ENCODE measurements around the gene SPATC1L. TPM values are rescaled to one million over a fixed set of nuclear protein-coding genes. Genes with fewer than 3 reads are reported as not detected.

SPATC1L gene
- total RNA-seq, 1 donor from 2014 or later = 32.8 TPM

GRCh38 chr21:46214478-46215340 lies 30.4 kb upstream of the SPATC1L start:
- DNase-seq (ENCODE audit: low spot score, unreplicated experiment) = no peak
- H3K27me3 Mint-ChIP-seq = no peaks in the 10 kb centered on the region
- H3K36me3 Mint-ChIP-seq (ENCODE audit: insufficient read depth) = peaks cover 3% of the 10 kb centered on the region
- no peak for TF ChIP-seq CTCF (IDR thresholded peaks at IDR 0.05; ENCODE audit: unreplicated experiment)
- H3K9me3 Mint-ChIP-seq (ENCODE audit: low read depth) = no peaks in the 10 kb centered on the region
- H3K4me1 Mint-ChIP-seq (ENCODE audit: low read depth) = no peaks in the 10 kb centered on the region
- no peak overlapping the region for H3K27ac Mint-ChIP-seq
- no peak overlapping the region for H3K4me3 Mint-ChIP-seq (ENCODE audit: low read depth)

- no peaks in the 10 kb centered on the region for H3K4me1 Mint-ChIP-seq (ENCODE audit: low read depth)
- H3K4me3 Mint-ChIP-seq (ENCODE audit: low read depth) = no peak overlapping the region
- DNase-seq (ENCODE audit: low spot score, unreplicated experiment) = no peak
- no peak for TF ChIP-seq CTCF (IDR thresholded peaks at IDR 0.05; ENCODE audit: unreplicated experiment)
- no peaks in the 10 kb centered on the region for H3K9me3 Mint-ChIP-seq (ENCODE audit: low read depth)
- H3K27me3 Mint-ChIP-seq = no peaks in the 10 kb centered on the region
- peak overlapping the region; percentile 31 for H3K27ac Mint-ChIP-seq
- H3K36me3 Mint-ChIP-seq (ENCODE audit: insufficient read depth) = peaks cover 2% of the 10 kb centered on the region
Observed at GRCh38 chr21:46213620-46214286, 29.5 kb upstream of the SPATC1L start.

- DNase-seq (ENCODE audit: low spot score, unreplicated experiment) = no peak
- Mint-ChIP-seq H3K4me3 (ENCODE audit: low read depth) (no peak overlapping the region), H3K36me3 (ENCODE audit: insufficient read depth) (peaks cover 2% of the 10 kb centered on the region), H3K27ac (no peak overlapping the region), H3K27me3 (no peaks in the 10 kb centered on the region), H3K9me3 (ENCODE audit: low read depth) (no peaks in the 10 kb centered on the region), H3K4me1 (ENCODE audit: low read depth) (no peaks in the 10 kb centered on the region)
- no peak for TF ChIP-seq CTCF (IDR thresholded peaks at IDR 0.05; ENCODE audit: unreplicated experiment)
Observed at GRCh38 chr21:46212721-46213484, 28.6 kb upstream of the SPATC1L start.

- H3K9me3 Mint-ChIP-seq (ENCODE audit: low read depth) = no peaks in the 10 kb centered on the region
- DNase-seq (ENCODE audit: low spot score, unreplicated experiment) = no peak
Observed at GRCh38 chr21:46211786-46212720, 27.8 kb upstream of the SPATC1L start.

More at GRCh38 chr21:46211786-46212720, 27.8 kb upstream of the SPATC1L start:
- no peaks in the 10 kb centered on the region for H3K27me3 Mint-ChIP-seq
- H3K4me3 Mint-ChIP-seq (ENCODE audit: low read depth) = no peak overlapping the region
- TF ChIP-seq CTCF (IDR thresholded peaks at IDR 0.05; ENCODE audit: unreplicated experiment) = no peak
- H3K4me1 Mint-ChIP-seq (ENCODE audit: low read depth) = no peaks in the 10 kb centered on the region
- no peak overlapping the region for H3K27ac Mint-ChIP-seq
- peaks cover 2% of the 10 kb centered on the region for H3K36me3 Mint-ChIP-seq (ENCODE audit: insufficient read depth)
